ENCODE results near the gene PMM1.
"Not testable (repeated sequence)": the region's sequence is repeated elsewhere in the genome, so short reads cannot be mapped to it uniquely, and the experiment has no call there.

Gene PMM1

DNA sequence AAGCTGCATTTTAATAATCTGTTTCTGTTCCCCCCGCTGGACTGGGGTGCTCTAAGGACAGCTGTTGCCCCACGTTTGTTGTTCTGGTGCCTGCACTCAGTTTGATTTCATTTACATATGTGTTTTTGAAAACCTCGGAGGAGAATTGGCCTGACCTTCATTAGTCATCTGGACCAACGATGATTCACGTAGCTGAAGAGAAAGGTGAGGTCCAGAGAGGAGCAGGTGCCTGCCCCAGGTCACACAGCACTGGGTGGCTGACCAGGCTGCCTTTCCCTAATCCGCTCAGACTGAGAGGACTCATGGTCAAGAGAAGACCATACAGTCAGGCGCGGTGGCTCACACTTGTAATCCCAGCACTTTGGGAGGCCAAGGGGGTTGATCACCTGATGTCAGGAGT, 25.1 kb downstream of the PMM1 start:
- DNase-seq (ENCODE audit: low read depth in 2 of 2, low spot score in 1 of 2): no peak

DNA sequence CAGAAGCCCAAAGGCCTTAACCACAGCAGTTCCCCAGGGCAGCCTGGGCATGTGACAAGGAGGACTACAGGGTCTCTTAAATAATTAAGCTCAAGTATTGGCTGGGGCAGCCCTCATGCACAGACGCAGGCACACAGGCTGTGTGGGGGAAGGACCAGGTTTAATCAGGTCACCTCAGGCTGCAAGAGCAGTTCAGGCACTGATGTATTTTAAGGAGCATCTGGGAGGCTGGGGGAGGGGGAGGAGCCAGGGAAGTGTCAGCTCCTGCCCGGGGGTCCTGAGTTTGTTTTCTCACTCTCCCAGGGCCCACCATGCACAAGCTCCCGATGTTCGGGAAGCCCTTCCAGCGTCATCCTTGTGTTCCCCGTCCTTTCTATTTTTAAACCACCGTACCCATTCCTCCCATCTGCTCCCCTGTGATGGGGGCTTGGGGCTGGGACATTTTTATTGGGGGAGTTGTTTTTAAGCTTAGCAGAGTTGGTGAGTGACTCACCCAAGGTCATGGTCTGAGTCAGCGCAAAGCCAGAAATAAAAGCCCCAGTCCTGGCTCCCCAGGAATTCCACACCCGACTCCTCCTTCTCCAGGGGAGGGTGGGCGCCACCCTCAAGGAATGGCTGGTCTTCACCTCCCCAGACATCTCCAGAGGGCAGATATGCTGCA, 26.5 kb downstream of the PMM1 start:
- DNase-seq (ENCODE audit: low read depth in 2 of 2, low spot score in 1 of 2): no peak

- DNase-seq (ENCODE audit: low read depth in 2 of 2, low spot score in 1 of 2): no peak
These were observed 27.2 kb downstream of the PMM1 start for GRCh38 chr22:41562461-41562860.

- no peak for DNase-seq (ENCODE audit: low read depth in 2 of 2, low spot score in 1 of 2)
These were observed 27.9 kb downstream of the PMM1 start for GRCh38 chr22:41561788-41562187.

DNA sequence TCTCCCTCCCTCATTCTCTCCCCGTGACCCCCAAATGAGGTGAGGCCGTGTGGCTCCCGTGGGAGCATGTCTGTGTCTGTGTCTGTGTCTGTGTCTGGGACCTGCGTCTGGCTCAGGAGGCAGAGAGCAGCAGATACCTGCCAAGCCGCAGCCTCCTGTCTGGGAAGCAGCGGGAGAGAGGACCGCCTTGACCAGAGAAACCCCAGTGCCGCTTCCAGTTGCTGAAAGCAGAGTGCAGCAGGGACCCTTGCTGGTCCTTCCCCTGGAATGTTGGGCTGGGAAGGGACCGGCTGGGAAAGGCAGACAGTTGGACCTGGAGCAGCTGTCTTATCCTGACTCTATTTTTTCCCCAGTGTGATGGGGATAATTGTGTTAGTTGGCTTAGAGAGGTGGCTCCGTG, 28.3 kb downstream of the PMM1 start:
- no peak for DNase-seq (ENCODE audit: low read depth in 2 of 2, low spot score in 1 of 2)

DNA sequence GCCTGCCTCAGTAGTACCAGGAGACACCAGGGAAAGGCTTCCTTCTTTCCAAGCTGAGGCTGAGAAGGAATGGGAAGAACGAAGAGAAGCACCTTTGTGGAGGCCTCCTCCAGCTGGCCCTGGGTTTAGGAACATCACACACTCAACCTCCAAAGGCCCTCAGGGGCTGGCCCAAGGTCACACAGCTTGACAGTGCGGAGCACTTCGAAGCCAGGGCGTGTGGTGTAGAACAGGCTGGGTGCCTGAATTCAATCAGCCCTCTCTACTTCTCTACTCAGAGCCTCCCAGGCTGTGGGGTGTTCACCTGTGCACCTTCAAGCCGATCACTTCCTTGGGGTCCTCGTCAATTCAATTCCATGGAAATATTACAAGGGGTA, 29.6 kb downstream of the PMM1 start:
- DNase-seq (ENCODE audit: low read depth in 2 of 2, low spot score in 1 of 2): no peak

GRCh38 chr22:41558241-41558630, 31.4 kb downstream of the PMM1 start:
- not testable (repeated sequence) for DNase-seq (ENCODE audit: low read depth in 2 of 2, low spot score in 1 of 2)

DNA sequence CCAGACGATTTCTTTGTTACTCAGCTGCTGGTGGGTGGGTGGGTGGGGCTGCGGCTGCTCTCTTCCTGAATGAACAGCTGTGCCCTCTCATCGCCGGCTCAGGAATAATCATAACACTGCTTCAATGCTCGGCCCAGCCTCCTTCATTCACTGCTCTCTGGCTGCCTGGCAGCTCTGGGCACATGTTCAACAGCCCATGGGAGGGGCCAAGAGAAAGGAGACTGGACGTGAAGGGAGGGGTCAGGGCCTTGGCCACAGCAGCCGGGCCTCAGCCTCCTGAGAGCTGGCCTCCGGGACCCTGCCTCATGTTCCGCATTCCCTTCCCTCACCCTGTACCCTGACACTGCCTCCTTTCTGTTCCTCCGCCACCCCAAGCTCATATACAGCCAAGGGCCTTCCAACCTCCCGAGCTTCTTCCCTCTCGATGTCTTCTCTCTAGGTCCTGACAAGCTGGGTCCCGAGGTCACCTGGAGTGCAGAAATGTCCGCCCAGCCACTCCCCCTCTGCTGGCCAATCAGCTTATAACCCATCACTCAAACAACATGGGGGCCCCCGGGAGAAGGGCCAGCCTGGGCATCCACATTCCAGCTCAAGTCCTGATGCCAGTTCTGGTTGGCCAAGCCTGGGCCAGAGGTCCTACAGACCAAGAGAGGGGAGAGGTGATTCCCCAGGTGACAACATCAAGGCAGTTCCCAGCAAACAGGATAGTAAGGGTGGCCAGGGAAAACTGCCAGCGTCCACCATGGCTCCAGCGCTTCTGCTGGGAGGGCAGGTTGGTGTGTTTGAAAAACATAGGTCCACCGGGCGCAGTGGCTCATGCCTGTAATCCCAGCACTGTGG, 32.0 kb downstream of the PMM1 start:
- no peak for DNase-seq (ENCODE audit: low read depth in 2 of 2, low spot score in 1 of 2)

- no peak for DNase-seq (ENCODE audit: low read depth in 2 of 2, low spot score in 1 of 2)
These were observed 33.1 kb downstream of the PMM1 start for GRCh38 chr22:41556561-41556960.

GRCh38 chr22:41555325-41555982, 34.2 kb downstream of the PMM1 start:
- DNase-seq (ENCODE audit: low read depth in 2 of 2, low spot score in 1 of 2): no peak

GRCh38 chr22:41551877-41552582, 37.6 kb downstream of the PMM1 start:
- no peak for DNase-seq (ENCODE audit: low read depth in 2 of 2, low spot score in 1 of 2)

GRCh38 chr22:41550952-41551491, 38.6 kb downstream of the PMM1 start:
- no peak for DNase-seq (ENCODE audit: low read depth in 2 of 2, low spot score in 1 of 2)

DNA sequence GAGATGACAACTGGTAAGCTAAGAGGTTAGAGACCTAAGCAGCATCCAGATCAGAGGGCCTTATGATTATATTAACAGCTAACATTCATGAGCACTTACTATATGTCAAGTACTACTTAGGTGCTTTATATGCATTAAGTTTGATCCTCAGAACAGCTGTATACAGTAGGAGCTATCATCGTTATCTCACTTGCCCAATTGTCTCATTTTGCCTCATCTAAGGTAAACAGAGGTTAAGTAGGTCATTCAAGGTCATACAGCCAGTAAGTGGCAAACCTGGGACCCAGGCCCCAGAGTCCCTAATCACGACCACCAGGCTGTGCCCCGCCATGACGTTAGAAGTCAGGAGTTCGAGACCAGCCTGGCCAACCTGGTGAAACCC, 40.8 kb downstream of the PMM1 start:
- DNase-seq (ENCODE audit: low read depth in 2 of 2, low spot score in 1 of 2): no peak

DNA sequence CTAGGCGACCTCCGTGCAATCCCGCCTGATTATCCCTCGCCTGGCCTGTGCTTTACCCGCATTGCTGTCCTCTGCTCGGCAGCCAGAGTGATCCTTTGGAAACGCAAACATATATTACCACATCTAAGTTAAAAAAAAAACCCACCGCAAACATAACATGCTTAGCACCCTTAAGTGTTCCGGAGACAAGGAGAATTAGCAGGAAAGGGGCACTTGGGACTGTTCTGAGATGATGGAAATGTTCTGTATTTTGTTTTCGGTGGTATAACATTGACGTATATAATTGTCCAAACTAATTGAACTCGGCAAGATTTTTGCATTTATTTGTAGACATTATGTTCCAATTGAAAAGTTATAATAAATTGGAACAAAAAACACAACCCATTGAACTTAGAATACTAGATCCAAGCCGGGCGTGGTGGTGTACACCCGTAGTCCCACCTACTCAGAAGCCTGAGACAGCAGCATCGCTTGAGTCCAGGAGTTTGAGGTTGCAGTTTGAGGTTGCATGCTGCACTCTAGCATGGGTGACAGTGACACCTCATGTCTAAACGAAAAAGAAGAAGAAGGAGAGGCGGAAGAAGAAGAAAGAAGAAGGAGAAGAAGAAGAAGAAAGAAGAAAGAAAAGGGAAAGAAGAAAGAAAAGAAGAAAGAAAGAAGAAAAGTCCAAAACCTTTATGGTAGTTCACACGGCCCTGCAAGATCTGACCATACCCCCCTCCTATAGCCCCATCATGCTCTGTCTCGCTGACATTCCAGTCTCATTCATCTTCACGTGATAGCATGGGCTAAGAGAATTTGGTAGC, 44.8 kb downstream of the PMM1 start:
- no peak for DNase-seq (ENCODE audit: low read depth in 2 of 2, low spot score in 1 of 2)

GRCh38 chr22:41543854-41544670, 45.6 kb downstream of the PMM1 start, which contains the start of gene POLR3H:
TSS of gene POLR3H (minus strand) at chr22:41544470. CDS start at chr22:41544101, 369 bp downstream.
- peak; percentile 86 to 97 for DNase-seq (ENCODE audit: low read depth in 2 of 2, low spot score in 1 of 2)

DNA sequence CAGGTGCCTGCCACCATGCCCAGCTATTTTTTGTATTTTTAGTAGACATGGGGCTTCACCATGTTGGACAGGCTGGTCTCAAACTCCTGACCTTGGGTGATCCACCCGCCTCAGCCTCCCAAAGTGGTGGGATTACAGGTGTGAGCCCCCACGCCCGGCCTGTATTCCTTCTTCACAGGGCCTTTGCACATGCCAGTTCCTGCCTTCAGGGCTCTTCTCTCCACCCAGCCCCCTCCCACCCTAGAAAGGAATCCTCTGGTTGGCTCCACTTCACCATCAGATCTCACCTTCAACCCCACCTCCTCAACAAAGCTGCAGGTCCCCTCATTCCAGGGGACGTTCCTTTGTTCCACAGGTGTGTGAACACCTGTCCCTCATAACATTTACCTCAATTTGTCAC, 47.4 kb downstream of the PMM1 start:
- no peak for DNase-seq (ENCODE audit: low read depth in 2 of 2, low spot score in 1 of 2)

GRCh38 chr22:41541484-41541883, 48.2 kb downstream of the PMM1 start:
- no peak for DNase-seq (ENCODE audit: low read depth in 2 of 2, low spot score in 1 of 2)

GRCh38 chr22:41540365-41540764, 49.3 kb downstream of the PMM1 start:
- no peak for DNase-seq (ENCODE audit: low read depth in 2 of 2, low spot score in 1 of 2)

DNA sequence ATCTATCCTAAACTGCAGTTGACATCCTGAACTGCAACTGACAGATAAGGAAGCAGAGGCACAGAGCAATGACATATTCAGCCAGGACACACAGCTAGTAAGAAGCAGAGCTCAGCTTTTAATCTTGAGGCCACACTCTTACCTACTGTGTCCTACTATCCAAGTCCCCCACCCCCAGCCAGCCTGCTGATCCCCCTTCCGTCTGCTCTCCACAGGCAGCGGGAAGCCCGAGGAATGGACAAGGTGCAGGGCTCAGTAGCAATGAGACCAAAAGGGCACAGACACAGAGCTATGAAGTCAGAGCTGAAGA, 49.7 kb downstream of the PMM1 start:
- no peak for DNase-seq (ENCODE audit: low read depth in 2 of 2, low spot score in 1 of 2)
